Chondrocyte (in vitro differentiated cells): ENCODE data around the gene MYB. TPM values are rescaled to one million over a fixed set of nuclear protein-coding genes. Genes with fewer than 3 reads are reported as not detected.

Experiments
- DNase-seq: peaks from one replicate; pipeline ENCODE4 v3.0.0; 2021; ENCODE audit warnings: mixed read lengths, low spot score
- H3K27ac Mint-ChIP-seq: one replicate; pipeline ENCODE4 v1.8.0; 2021; ENCODE audit warnings: mild to moderate bottlenecking, moderate library complexity, mixed read lengths; ENCODE audit not compliant: unreplicated experiment
- H3K27me3 Mint-ChIP-seq: 2 replicates; pipeline ENCODE4 v1.8.0; 2021; ENCODE audit warnings: low read depth, mixed read lengths
- H3K36me3 Mint-ChIP-seq: 2 replicates; pipeline ENCODE4 v1.8.0; 2021; ENCODE audit warnings: low read depth, mixed read lengths
- H3K4me1 Mint-ChIP-seq: 2 replicates; pipeline ENCODE4 v1.8.0; 2021; ENCODE audit warnings: low read depth, mild to moderate bottlenecking, mixed read lengths
- H3K4me3 Mint-ChIP-seq: one replicate; pipeline ENCODE4 v1.8.0; 2021; ENCODE audit warnings: mild to moderate bottlenecking, moderate library complexity, mixed read lengths; ENCODE audit not compliant: unreplicated experiment
- H3K9me3 Mint-ChIP-seq: 2 replicates; pipeline ENCODE4 v1.8.0; 2021; ENCODE audit warnings: low read depth, mixed read lengths
- total RNA-seq: library from RNA; stranded (reverse); gene quantifications from 3 replicates; pipeline ENCODE4 v1.2.1, GENCODE V29; 2021
- TF ChIP-seq, protein P1 (sequence below): fragments of 200-600 bp; sonication (generic); IDR thresholded peaks from 2 replicates; pipeline ENCODE4 v1.5.0; 2021; ENCODE audit warnings: antibody characterized with exemption, mild to moderate bottlenecking, moderate library complexity

The MYB gene
- total RNA-seq, 1 donor from 2014 or later, result 0.20 TPM

DNA sequence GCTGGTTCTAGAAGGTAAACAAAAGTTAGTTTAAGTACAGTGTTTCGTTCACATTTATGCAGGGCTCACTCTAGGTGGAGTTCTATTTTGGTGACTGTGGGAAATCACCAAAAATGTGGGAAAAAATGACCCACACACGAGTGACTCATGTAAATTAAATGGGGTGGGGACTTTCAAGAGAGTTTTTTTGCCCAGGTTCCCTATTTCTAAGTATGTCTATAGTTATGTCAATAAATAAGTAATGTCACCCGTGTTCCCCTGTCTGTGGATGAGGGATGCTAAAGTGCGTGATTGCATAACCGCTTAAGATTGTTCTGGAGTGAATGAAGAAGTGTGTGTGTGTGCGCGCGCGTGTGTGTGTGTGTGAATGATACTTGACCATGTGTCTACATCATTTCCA is 69.1 kb downstream of the MYB start:
- TF ChIP-seq, protein P1, sequence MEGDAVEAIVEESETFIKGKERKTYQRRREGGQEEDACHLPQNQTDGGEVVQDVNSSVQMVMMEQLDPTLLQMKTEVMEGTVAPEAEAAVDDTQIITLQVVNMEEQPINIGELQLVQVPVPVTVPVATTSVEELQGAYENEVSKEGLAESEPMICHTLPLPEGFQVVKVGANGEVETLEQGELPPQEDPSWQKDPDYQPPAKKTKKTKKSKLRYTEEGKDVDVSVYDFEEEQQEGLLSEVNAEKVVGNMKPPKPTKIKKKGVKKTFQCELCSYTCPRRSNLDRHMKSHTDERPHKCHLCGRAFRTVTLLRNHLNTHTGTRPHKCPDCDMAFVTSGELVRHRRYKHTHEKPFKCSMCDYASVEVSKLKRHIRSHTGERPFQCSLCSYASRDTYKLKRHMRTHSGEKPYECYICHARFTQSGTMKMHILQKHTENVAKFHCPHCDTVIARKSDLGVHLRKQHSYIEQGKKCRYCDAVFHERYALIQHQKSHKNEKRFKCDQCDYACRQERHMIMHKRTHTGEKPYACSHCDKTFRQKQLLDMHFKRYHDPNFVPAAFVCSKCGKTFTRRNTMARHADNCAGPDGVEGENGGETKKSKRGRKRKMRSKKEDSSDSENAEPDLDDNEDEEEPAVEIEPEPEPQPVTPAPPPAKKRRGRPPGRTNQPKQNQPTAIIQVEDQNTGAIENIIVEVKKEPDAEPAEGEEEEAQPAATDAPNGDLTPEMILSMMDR, result no peak
- H3K4me1 Mint-ChIP-seq, result peaks cover 14% of the 10 kb centered on the region
- H3K9me3 Mint-ChIP-seq, result no peaks in the 10 kb centered on the region
- H3K36me3 Mint-ChIP-seq, result no peaks in the 10 kb centered on the region
- no peak overlapping the region for H3K27ac Mint-ChIP-seq
- DNase-seq, result no peak
- no peak overlapping the region for H3K4me3 Mint-ChIP-seq
- H3K27me3 Mint-ChIP-seq, result no peaks in the 10 kb centered on the region

DNA sequence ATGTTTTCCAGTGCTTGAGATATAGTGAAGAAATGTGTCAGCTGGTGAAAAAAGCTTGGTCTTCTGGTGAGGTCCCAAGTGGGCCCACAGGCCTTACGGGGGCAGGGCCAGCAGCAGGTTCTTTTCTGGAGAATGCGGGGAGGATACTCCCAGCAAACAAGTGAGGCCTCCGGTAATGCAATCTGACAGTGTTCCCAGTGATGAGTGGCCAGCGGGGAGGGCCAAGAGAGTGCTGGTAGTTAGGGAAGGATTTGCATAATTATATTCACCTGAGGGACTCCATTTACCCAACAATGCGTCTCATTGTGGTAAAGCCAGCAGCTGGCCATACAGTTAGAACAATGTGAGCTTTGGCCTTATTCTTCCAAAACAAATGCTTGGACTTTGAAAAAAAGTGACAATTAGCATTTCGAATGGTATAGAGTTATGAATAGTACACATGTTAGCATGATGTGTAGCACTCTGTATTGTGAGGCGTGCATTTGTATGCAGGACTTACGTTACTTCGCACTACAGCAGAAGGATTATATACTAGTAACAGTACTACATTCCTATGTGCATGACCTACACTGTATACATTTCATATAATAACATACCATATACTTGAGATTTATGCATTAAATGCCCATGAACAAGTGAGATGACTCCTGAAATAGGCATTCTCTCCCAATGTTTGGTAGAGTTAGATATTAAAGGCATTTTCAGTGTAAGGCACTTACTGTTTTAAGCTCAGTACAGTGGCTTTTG is 69.8 kb downstream of the MYB start:
- Mint-ChIP-seq H3K27me3 (no peaks in the 10 kb centered on the region), H3K4me1 (peaks cover 14% of the 10 kb centered on the region), H3K36me3 (no peaks in the 10 kb centered on the region), H3K4me3 (no peak overlapping the region), H3K27ac (no peak overlapping the region), H3K9me3 (no peaks in the 10 kb centered on the region)
- DNase-seq, result no peak
- TF ChIP-seq, protein P1, result no peak

DNA sequence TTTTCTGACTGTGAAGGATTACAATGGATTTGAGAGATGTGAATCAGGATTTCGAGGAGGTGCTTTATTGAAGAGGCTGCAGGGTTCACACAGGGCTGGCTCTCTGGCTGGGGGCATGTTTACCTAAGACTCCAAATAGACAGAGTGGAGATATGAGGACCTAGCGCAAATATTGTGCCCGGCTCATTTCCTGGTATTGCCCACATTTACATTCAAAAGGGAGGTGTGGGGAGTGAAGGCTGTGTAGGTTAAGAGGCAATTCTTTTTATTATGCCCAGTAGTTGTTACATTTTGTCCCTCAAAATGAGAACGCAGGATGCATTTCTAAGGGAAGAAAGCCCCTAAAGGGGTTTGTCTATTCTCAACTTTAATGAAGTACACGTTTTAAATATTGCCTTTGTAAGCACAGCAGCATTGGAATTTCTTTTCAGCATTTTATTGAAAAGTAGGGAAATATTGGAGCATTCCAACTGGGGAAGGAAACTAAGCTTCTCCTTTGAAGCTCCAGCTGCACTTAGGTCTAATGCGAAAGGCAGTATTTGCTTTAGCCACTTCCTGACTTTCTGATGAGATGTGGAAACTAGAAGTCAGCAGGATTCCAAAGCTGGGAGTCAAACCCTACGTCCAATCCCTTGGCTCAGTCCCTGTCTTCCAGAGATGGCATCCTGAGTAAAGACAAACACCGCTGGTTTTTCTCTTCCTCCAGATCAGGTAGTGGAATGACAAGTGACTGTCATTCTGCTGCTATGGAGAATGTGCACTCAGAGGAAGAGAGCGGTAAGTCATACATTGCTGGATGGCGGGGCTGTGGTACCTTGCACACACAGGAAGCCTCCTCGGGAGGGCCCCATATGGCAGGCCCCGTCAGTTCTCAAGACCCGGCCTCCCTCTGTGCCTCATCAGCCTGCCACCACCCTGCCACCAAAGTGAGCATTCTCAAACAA is 70.7 kb downstream of the MYB start:
- Mint-ChIP-seq H3K9me3 (no peaks in the 10 kb centered on the region), H3K4me3 (no peak overlapping the region), H3K27ac (no peak overlapping the region), H3K36me3 (no peaks in the 10 kb centered on the region), H3K4me1 (peaks cover 14% of the 10 kb centered on the region), H3K27me3 (no peaks in the 10 kb centered on the region)
- no peak for DNase-seq
- TF ChIP-seq, protein P1, result no peak

DNA sequence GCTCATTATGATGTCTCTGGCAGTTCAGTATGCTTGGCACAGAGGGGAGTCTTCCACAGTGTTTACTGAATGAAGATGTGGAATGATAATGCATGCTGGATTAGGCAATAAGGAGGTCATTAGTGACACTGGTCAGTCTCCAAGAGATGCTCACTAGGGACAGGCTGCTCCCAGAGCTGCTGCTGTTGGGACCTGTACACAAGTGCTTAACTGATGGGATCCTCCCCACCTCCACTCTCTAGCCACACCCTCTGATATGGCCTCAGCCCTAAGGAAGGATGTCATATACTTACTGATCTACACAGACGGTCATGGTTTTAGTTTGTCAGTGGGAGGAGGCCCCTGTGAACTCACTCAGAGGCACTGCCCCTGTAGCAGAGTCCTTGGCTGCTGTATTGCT is 73.4 kb downstream of the MYB start:
- no peak overlapping the region for H3K27ac Mint-ChIP-seq
- H3K36me3 Mint-ChIP-seq, result no peaks in the 10 kb centered on the region
- no peaks in the 10 kb centered on the region for H3K27me3 Mint-ChIP-seq
- no peaks in the 10 kb centered on the region for H3K9me3 Mint-ChIP-seq
- TF ChIP-seq, protein P1, result no peak
- no peak overlapping the region for H3K4me3 Mint-ChIP-seq
- DNase-seq, result no peak
- peaks cover 14% of the 10 kb centered on the region for H3K4me1 Mint-ChIP-seq

DNA sequence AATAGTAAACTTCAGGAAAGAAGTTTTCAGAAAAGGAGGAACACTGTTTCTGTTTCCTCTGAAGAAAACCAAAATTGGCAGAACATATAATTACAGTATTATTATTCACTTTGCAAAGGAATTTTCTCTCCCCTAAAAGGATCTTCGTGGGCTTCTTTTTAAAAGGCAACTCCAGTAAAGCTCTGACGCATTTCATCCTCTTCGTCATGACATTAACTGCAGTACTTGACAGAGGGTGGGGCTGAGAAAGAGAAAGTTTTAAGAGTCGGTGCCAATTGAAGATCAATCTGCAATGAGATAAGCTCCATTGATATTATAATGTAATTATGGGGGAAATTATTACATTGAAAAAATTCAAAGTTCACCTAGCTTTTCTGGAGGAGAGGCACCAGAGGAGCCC is 75.8 kb downstream of the MYB start:
- no peak overlapping the region for H3K27ac Mint-ChIP-seq
- peaks cover 2% of the 10 kb centered on the region for H3K27me3 Mint-ChIP-seq
- H3K9me3 Mint-ChIP-seq, result no peaks in the 10 kb centered on the region
- H3K36me3 Mint-ChIP-seq, result no peaks in the 10 kb centered on the region
- DNase-seq, result no peak
- H3K4me3 Mint-ChIP-seq, result no peak overlapping the region
- TF ChIP-seq, protein P1, result no peak
- peaks cover 2% of the 10 kb centered on the region for H3K4me1 Mint-ChIP-seq
